Osteocyte (in vitro differentiated cells): ENCODE results near the gene TPH2. TPM values are rescaled to one million over a fixed set of nuclear protein-coding genes. Genes with fewer than 3 reads are reported as not detected.

Experiments used
- DNase-seq: peaks from one replicate; pipeline ENCODE4 v3.0.0; 2021; ENCODE audit warnings: mixed read lengths; ENCODE audit not compliant: unreplicated experiment; ENCODE audit errors: extremely low spot score
- H3K27ac Mint-ChIP-seq: one replicate; pipeline ENCODE4 v1.8.0; 2021; ENCODE audit warnings: mild to moderate bottlenecking, mixed read lengths; ENCODE audit not compliant: unreplicated experiment
- H3K27me3 Mint-ChIP-seq: one replicate; pipeline ENCODE4 v1.8.0; 2021; ENCODE audit warnings: mixed read lengths; ENCODE audit not compliant: unreplicated experiment
- H3K36me3 Mint-ChIP-seq: one replicate; pipeline ENCODE4 v1.8.0; 2021; ENCODE audit warnings: mixed read lengths; ENCODE audit not compliant: unreplicated experiment
- H3K4me1 Mint-ChIP-seq: one replicate; pipeline ENCODE4 v1.8.0; 2021; ENCODE audit warnings: mixed read lengths; ENCODE audit not compliant: unreplicated experiment
- H3K4me3 Mint-ChIP-seq: one replicate; pipeline ENCODE4 v1.8.0; 2021; ENCODE audit warnings: mild to moderate bottlenecking, moderate library complexity, mixed read lengths; ENCODE audit not compliant: unreplicated experiment
- H3K9me3 Mint-ChIP-seq: one replicate; pipeline ENCODE4 v1.8.0; 2021; ENCODE audit warnings: mixed read lengths; ENCODE audit not compliant: unreplicated experiment
- total RNA-seq: library from RNA; stranded (reverse); gene quantifications from 2 replicates; pipeline ENCODE4 v1.2.1, GENCODE V29; 2021
- TF ChIP-seq, protein P1 (sequence below): fragments of 200-600 bp; sonication (generic); IDR thresholded peaks from 2 replicates; pipeline ENCODE4 v1.5.0; 2021; ENCODE audit warnings: antibody characterized with exemption, mild to moderate bottlenecking, moderate library complexity

TPH2 gene
- total RNA-seq, 1 donor from 2014 or later: not detected

DNA sequence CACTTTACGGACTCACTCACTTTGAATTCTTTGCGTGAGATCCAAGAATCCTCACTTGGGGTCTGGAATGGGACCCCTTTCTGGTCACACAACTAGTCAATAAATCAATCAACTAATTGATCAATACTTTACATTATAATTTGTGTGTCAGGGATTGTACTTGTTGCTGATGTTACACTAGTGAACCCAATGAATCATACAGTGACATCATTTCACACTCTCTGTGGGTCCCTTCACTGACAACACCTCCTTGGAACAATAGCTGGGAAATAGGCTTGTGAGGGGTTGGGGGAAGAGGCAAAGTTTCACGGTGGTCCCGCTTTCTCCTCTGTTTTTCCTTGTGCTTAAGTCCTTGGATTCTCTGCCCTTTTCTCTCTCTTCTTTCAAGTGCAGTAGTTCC is 35.0 kb downstream of the TPH2 start:
- no peak overlapping the region for H3K4me3 Mint-ChIP-seq
- no peak for DNase-seq
- peaks cover 16% of the 10 kb centered on the region for H3K27me3 Mint-ChIP-seq
- H3K4me1 Mint-ChIP-seq: no peaks in the 10 kb centered on the region
- no peak overlapping the region for H3K27ac Mint-ChIP-seq
- TF ChIP-seq, protein P1, sequence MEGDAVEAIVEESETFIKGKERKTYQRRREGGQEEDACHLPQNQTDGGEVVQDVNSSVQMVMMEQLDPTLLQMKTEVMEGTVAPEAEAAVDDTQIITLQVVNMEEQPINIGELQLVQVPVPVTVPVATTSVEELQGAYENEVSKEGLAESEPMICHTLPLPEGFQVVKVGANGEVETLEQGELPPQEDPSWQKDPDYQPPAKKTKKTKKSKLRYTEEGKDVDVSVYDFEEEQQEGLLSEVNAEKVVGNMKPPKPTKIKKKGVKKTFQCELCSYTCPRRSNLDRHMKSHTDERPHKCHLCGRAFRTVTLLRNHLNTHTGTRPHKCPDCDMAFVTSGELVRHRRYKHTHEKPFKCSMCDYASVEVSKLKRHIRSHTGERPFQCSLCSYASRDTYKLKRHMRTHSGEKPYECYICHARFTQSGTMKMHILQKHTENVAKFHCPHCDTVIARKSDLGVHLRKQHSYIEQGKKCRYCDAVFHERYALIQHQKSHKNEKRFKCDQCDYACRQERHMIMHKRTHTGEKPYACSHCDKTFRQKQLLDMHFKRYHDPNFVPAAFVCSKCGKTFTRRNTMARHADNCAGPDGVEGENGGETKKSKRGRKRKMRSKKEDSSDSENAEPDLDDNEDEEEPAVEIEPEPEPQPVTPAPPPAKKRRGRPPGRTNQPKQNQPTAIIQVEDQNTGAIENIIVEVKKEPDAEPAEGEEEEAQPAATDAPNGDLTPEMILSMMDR: no peak
- H3K9me3 Mint-ChIP-seq: no peaks in the 10 kb centered on the region
- H3K36me3 Mint-ChIP-seq: no peaks in the 10 kb centered on the region

DNA sequence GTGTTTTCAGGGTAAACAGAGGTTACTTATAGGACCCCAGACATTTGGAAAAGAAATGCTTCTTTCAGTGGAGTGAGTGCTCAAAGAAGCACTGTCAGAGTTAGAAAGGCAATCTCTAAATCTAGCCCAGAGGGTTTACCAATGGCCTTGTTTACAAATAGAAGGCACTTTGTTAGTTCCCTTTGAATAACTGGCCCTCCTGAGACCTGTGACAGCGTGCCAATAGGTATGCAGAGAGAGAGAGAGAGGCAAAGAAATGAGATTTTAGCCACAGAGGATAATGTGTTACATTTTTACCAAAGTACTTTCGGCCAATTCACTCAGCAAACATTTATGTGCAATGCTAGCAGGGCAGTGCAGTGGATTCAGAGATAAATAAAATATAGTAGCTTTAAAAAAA is 41.9 kb downstream of the TPH2 start:
- Mint-ChIP-seq H3K9me3 (no peaks in the 10 kb centered on the region), H3K27ac (no peak overlapping the region), H3K4me3 (no peak overlapping the region), H3K36me3 (no peaks in the 10 kb centered on the region), H3K4me1 (no peaks in the 10 kb centered on the region), H3K27me3 (peaks cover 12% of the 10 kb centered on the region)
- TF ChIP-seq, protein P1: no peak
- DNase-seq: no peak

DNA sequence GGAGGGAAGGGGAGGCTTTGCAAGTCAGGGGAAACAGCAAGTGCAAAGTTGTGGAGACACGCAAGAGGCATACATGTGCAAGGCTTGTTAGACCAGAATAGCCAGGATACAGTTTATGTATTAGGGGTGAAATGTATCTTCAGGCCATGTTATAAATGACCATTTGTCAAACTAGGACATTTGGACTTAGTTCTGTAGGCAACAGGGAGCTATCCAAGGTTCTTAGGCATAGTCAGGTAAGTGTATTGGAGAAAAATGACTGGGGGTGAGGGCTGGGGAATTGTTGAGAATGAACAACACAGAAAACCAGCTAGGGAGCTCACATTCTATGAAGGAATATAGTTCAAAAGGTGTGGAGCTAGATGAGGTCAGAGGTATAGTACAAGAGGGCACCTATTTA is 42.5 kb downstream of the TPH2 start:
- H3K9me3 Mint-ChIP-seq: no peaks in the 10 kb centered on the region
- DNase-seq: no peak
- no peaks in the 10 kb centered on the region for H3K4me1 Mint-ChIP-seq
- H3K27me3 Mint-ChIP-seq: peaks cover 10% of the 10 kb centered on the region
- no peaks in the 10 kb centered on the region for H3K36me3 Mint-ChIP-seq
- no peak overlapping the region for H3K4me3 Mint-ChIP-seq
- no peak overlapping the region for H3K27ac Mint-ChIP-seq
- TF ChIP-seq, protein P1: no peak

DNA sequence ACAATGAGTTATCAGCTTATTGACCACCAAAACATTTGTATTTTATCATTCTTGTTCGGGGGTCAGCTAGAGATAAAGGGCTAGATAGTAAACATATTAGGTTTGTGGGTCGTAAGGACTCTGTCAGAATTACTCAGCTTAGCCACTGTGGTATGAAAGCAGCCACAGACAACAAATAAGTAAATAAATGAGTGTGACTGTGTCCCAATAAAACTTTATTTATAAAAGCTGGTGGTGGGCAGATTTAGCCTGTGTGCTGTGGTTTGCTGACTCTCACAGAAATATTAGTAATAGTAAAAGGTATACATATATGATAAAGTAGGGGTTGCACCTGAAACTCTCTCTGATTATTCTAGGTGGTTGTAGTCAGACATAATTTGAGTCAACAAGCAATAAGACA is 56.1 kb downstream of the TPH2 start:
- TF ChIP-seq, protein P1: no peak
- Mint-ChIP-seq H3K9me3 (no peaks in the 10 kb centered on the region), H3K27me3 (peaks cover 21% of the 10 kb centered on the region), H3K4me3 (no peak overlapping the region), H3K4me1 (no peaks in the 10 kb centered on the region), H3K27ac (no peak overlapping the region), H3K36me3 (no peaks in the 10 kb centered on the region)
- DNase-seq: no peak

DNA sequence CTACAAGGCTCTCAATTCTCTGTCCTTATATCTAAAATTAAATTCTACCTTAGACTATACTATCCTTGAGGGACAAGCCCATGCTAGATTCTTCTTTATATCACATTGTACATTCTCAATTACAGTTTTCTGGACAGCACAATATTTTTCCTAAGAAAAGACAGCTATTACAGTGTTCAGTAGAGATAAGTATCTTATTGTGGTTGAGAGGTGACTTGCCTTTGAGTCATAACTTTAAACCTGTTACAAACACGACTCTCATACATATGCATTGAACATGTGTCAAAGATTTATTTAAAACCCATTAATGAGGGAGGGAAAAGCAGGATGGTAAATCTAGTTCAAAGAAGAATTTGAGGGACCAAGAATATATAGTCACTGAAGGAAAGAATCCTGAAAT is 61.1 kb downstream of the TPH2 start:
- Mint-ChIP-seq H3K36me3 (no peaks in the 10 kb centered on the region), H3K4me1 (no peaks in the 10 kb centered on the region), H3K27ac (no peak overlapping the region), H3K4me3 (no peak overlapping the region), H3K9me3 (no peaks in the 10 kb centered on the region), H3K27me3 (peaks cover 30% of the 10 kb centered on the region)
- DNase-seq: no peak
- TF ChIP-seq, protein P1: no peak
